Ureter (tissue), 1 donor: ENCODE data around the gene ABLIM2. TPM values are rescaled to one million over a fixed set of nuclear protein-coding genes. Genes with fewer than 3 reads are reported as not detected.
"Not testable (repeated sequence)": the region's sequence is repeated elsewhere in the genome, so short reads cannot be mapped to it uniquely, and the experiment has no call there.

ENCODE experiments used
- DNase-seq: peaks from one replicate; pipeline ENCODE4 v3.0.0-alpha.2; 2020; ENCODE audit warnings: low spot score
- total RNA-seq: library from RNA; stranded (reverse); gene quantifications from one replicate; pipeline ENCODE4 v1.2.4, GENCODE V29; 2023
- donor health status: DM: yes; HTN: yes; CAD: no.

ABLIM2 gene
- total RNA-seq, 1 donor from 2014 or later, result 8.5 TPM

DNA sequence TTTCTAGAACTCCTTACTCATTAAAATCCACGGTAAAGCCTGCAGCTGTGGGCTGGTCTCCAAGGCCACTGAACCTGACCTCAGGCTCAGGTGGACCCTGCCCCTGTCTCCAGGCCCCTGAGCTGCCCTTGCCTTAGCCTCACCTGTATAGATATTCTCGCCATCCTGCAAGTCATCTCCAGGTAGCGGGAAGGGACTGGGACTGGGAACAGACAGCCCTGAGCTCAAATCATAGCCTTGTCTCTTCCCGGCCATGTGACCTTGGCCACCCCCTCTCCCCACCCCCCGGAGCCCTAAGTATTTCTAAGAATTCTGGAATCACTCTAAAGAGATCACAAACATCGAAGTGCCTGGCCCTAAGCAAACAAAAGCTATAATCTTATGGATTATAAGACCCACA, 17.7 kb downstream of the ABLIM2 start:
- DNase-seq, result no peak

DNA sequence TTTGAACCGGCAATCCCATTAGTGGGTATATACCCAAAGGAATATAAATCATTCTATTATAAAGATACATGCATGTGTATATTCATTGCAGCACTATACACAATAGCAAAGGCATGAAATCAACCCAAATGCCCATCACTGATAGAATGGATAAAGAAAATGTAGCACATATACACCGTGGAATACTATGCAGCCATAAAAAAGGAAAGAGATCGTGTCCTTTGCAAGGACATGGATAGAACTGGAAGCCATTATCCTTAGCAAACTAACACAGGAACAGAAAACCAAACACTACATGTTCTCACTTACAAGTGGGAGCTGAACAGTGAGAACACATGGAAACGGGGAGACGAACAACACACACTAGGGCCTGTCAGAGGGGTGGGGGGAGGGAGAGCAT, 18.9 kb downstream of the ABLIM2 start:
- DNase-seq, result not testable (repeated sequence)

DNA sequence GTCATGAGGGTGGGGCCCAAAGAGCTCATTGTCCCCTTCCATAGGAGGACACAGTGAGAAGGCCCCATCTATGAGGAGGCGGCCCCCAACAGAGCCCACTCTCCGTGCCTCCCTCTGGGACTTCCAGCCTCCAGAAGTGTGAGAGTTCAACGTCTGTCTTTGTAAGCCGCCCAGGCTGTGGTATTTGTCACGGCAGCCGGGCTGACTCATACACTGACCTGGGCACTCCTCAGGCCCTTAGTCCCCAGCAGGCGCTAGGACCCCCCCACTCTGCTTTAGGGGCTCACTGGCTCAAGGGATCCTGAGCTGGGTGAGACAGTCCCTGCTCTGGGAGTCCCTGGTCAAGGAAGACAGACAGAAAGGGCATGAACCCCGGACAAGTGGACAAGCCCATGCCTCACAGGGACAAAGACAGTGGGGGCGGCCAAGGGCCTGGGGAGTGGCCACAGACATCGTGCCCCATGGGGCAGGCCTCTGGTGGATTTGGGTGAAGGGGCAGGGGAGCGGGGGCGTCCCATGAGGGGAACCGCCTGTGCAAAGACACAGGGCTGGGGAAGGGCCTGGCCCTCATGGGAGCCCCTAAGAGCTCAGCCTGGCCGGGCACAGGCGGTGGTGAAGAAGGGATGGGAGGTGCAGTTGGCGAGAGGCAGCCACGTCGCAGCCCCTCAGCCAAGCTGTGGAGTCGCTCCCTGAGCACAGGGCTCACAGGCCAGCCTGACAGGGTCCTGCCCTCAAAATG, 21.5 kb downstream of the ABLIM2 start:
- no peak for DNase-seq

DNA sequence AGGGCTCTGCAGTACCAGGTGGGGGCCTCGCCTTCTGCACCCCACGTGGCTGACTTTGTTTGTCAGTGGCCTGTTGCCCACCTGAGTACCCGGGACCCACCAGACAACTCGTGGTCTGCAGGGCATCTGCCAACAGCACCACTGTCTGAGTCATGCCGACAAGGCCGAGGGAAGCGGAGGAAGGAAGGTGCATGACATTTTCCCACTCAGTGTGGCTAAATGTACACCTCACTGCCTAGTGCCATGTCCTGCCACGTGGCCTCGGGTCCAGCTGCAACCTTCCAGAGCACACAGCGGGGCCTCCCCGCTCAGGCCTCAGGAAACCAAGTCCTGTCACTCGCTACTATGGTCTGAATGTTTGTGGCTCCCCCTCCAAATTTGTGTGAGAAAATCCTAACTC, 22.1 kb downstream of the ABLIM2 start:
- no peak for DNase-seq

DNA sequence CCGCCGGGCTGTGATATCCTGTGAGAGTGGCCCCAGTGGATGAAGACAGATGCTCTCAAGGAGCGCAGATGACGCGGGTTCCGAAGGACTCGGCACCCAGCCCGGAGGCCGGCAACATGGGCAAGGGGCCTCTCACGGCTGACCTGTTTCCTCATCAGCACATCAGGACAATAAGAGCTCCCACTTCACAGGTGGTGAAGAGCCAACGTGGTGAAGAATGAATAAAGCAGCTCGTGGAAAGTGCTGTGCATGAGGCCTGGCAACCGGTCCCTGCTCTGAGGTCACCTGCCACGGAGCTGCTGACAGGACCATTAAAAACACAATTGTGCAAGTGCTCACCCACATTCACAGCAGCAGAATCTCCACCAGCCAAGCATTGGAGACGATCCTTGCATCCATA, 22.9 kb downstream of the ABLIM2 start:
- no peak for DNase-seq

DNA sequence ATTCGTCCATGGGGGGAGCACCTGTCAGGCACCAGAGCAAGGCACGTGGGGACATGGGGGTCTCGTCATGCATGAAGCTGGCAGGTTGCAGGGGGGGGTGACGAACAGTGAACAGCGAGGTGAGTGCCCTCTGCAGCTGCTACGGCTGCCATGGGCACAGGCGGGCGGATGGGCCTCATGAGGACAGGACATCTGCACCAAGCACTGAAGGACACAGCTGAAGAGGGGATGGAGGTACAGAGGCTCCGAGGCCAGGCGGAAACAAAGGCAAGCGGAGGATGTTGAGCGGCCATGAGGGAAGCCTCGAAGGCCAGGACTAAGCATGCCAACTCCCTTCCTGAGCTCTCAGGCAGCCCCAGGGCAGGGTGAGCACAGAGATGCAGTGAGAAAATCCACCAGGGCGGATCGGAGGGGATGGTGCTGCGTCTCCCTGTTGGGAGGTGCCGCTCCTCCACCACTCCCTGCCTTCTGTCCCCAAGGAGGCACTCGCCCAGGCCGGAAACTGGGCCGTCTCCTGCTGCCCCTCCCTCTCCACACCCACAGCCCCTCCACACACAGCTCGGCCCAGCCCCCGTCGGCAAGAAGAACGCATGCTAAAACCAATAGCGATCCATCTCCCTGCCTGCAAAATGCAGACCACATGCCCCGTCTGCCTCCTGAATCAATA, 24.6 kb downstream of the ABLIM2 start:
- DNase-seq, result no peak

DNA sequence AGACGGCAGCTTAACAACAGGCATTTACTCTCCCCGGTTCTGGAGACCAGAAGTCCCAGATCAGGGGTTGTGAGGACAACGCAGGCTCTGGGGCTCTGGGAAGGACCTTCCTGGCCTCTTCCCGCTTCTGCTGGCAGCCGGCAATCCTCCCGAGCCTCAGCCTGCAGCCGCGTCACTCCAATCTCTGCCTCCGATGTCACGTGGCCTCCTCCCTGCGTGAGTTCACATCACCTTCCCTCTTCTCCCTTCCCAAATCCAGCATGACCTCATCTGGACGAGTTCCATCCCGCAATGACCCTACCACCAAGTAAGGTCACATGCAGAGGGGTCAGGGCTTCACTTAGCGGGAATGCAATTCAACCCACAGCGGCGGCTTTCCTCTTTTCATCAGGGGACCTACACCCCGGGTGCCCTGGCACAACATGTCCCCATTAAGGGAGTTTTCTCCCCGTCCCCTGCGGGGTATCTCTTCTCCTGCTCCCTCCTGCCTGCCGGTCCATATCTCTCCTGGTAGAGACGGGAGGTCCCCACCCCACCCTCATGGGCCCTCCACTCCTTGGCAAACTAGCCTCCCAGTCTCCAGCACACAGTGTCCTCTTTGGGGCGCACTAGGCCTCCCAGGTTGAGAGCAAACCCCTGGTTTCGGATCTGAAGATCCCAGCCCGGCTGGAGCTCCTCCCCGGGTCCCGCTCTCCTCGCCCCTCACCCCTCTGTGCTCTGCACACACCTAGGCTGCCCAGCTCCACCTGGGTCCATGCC, 25.5 kb downstream of the ABLIM2 start:
- DNase-seq, result no peak

DNA sequence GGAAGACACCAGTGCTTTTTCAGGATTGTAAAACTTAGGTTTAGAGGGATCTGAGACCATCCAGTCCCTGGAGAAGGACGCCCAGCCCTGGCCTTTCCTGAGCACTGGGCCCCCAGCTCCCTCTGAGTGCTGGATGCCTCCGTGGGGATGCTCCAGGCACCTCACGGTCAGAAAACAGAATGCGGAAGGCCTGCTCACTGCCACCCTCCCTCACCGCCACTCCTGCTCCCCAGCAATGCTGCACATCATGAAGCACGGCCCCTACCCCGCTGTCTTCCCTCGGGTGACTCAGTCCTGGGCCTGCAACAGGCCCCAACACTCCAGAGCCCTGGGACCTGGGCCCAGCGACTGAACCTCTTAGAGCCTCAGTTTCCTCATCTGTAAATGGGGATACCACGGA, 26.2 kb downstream of the ABLIM2 start:
- DNase-seq, result no peak

DNA sequence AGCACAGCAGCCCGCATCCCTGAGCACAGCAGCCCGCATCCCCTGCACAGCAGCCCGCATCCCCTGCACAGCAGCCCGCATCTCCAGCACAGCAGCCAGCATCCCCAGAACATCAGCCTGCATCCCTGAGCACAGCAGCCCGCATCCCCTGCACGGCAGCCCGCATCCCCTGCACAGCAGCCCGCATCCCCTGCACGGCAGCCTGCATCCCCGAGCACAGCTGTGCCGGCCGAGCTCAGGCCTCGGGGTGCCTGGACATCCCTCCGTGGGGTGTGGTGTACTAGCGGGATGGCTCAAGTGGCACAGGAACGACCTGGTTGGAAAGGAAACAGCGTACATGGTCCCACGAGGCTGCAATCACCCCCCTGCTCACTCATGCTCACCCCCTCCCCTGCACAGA, 26.8 kb downstream of the ABLIM2 start:
- no peak for DNase-seq

DNA sequence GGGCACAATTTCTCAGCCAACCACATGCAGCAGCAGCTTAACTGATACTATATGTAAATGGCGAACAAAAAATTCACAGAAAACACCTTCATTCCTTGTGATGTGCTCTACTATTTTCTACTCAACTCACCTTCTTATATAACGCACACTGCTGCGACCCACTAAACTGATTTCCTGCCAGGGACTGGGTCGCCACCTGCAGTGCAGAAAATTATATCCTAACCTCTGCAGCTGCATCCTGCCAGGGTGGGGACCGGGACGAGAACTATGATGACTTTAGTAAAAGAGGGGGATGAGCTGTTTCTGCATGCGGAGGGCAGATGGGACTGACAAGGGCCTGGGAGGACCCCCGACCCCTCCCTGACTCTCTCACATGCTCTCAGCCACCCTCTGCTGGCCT, 27.4 kb downstream of the ABLIM2 start:
- DNase-seq, result no peak

DNA sequence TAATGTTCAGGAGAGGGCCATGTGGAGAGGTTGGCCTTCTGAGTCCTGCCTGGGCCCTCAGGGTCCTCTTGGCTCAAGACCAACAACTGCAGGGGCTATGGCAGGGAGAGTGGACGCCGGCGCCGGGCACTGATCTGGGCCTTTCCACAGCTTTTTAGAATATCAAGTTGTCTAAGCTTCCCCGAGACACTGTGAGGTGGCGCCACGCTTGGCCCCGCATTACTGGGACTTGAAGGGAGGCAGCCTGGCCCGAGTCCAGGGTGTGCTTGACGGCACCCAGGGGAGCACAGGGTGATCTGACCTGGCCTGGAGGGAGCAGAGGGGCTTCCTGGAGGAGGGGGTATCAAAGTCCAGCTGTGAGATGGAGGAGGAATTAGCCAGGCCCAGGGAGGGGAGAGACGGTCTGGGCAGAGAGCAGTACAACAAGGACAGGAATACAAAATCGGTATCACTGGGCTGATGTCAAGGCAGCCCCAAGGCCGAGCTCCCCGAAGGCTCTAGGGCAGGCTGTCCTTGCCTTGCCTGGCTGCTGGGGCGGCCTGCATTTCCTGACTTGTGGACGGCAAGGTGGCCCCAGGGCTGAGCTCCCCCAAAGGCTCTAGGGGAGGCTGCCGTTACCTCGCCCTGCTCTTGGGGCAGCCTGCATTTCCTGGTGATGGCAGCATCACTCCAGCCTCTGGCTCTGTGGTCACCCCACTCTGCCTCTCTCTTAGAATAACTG, 28.1 kb downstream of the ABLIM2 start:
- no peak for DNase-seq

DNA sequence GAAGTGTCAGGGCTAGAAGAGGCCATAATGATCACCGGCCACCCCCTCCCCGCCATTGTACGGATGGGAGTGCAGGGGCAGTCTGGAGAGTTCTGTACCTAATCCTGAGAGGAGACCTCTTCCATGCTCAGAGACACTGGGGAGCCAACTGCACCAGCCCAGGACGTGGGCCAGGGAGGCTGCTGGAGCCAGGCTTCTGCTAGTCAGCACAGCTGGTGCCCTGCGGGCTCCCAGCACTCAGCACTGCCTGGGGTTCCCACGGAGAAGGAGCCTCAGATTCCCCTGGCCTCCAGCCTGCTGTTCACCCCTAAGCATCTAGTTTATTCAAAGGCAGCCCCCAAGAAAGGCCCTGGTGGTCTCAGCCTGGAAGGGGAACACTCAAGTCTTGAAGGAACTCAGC, 28.8 kb downstream of the ABLIM2 start:
- DNase-seq, result no peak

DNA sequence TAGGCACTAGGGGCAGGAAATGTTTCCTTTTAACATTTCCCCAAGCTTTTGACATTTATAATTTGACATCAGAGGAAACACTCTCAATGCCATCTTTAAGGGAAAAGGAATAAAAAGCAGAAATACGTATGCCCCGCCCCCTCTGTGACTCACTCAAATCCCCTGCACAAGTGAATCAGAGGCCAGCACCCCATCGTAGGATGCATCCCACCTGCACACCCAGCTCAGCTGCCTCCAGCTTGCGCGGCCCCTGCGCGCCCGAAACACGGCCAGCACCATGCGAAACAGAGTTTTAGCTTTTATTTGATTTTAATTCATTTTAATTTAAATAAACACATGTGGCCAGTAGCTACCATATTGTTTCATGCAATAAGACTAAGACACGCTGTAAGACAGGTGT, 29.5 kb downstream of the ABLIM2 start:
- DNase-seq, result no peak

DNA sequence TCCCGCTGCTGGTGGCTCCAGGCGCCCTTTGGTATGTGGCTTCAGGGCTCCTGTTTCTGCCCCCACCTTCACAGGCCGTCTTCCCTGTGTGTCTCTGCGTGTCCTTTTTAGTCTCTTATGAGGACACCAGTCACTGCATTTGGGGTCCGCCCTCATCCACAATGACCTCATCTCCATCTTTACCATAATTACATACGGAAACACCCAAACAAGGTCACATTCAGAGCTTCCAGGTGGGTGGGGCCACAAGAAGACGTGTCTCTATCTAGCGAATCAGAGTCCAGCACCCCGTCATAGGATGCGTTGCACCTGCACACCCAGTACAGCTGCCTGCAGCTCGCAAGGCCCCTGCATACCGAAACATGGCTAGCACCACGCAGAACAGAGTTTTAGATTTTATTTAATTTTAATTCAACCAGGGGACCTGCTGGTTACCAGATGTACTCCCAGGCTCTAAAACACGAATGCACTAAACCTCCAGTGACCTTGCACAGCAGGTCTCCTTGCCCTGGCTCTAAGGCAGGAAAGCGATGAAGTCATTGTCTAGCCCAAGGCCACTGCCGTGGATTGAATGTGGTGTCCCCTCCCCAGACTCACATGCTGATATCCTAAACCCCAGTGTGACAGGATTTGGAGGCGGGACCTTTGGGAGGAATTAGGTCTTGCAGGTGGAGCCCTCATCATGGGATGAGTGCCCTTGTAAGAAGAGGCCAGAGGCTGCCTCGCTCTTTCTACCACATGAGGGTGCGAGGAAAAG, 30.3 kb downstream of the ABLIM2 start:
- no peak for DNase-seq

DNA sequence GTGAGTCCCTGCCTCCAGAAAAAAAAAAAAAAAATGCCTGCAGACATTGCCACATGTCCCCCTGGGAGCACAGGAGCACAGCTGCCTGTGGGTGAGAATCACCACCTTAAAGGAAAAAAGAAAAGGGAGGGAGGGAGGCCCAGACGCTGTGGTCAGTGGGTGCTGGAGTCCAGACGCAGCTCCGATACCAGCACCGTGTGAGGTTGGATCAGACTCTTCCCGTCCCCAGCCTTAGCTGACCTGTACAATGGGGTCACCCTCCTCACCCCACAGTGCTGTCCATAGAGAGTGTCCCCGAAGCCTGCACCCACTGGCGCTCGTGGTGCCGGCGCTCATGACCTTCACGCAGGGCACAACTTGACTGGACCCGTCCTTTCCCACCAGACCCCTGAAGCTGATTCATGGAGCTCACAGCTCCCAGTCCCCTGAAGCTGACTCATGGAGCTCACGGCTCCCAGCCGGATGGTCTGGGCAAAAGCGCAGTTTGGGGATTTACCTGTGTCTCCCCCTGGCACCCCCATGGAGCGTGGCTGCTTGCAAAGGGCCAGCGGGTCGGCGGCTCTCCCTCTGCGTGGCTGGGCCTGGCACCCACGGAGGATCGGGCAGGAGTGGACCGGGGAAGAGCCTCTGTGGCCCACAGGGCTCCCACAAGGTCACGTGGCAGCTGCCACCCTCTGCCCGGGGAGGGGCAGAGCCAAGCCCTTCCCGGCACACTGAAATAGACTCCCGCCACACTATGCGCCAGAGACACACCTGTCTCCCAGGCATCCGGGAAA, 31.4 kb downstream of the ABLIM2 start:
- DNase-seq, result no peak

DNA sequence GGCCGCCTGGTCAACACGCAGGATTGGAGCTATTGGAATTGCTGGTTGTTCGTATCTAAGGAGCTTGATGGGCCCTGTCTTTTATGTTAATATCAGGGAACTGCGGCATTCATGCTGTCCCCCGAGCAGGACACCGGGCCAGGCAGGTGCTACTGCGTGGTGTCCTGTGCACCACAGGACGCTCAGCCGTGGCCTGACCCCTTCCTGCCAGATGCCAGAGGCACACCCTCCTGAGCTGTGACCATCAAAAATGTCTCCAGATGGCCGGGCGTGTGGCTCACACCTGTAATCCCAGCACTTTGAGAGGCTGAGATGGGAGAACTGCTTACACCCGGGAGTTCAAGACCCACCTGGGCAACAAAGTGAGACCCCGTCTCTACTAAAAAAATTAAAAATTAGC, 32.1 kb downstream of the ABLIM2 start:
- no peak for DNase-seq

DNA sequence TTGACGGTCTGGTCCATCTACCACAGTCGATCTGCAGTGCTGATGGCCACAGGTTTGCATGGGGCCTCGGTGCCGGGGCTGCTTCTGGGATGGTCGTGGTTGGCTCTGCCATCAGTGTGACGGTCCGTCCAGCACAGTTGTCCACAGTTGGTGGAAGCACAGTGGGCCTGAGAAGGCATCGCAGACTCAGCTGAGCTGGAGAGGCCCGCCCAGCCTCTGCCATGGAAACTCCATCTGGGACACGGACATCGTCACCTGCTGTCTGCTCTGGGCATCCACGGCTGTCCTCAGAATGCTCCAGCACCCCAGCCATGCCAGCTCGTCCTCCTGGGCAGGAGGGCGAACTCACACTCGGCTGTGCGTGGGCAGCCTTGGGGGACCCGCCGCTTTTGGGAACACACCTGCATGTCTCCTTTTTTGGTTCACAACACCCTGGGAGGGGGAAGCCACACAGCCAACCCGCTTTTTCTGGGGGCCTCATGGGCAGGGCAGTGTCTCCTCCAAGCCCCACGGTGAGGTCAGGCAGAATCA, 33.0 kb downstream of the ABLIM2 start:
- DNase-seq, result no peak

DNA sequence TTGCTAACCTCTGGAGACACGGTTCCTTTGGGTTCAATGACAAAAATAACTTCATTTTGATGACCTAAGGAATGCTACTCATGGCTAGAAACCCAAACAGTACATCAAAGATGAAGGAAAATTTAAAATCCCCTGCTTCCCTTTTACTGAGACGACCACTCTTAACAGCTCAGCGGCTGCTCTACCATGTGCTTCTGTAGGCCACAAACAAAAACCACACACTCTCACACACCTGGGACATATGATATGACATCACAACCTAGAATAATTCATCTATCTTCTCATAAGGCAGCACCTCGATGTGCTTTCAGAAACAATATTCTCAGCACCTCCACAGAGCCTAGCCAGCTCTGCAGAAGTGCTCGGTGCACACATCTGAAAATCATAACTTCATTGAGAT, 34.7 kb downstream of the ABLIM2 start:
- no peak for DNase-seq

DNA sequence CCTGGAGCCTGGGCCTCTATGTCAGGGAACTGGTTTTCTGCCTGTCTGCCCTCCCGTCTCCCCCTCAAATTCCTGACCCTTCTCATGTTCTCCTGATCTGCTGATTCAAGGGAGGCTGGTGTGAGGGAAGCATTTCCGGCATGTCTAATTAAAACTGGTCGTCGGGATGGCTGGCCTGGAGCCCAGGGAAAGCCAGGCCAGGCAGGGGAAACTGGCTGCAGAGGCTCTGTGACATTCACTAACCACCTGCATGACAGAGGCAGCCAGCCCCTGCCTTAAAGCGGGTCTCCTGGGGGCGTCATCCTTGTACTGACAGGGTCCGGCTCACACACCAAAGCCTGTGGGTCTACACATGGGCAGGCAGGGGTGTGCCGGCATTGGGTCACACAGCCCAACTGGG, 35.2 kb downstream of the ABLIM2 start:
- no peak for DNase-seq

DNA sequence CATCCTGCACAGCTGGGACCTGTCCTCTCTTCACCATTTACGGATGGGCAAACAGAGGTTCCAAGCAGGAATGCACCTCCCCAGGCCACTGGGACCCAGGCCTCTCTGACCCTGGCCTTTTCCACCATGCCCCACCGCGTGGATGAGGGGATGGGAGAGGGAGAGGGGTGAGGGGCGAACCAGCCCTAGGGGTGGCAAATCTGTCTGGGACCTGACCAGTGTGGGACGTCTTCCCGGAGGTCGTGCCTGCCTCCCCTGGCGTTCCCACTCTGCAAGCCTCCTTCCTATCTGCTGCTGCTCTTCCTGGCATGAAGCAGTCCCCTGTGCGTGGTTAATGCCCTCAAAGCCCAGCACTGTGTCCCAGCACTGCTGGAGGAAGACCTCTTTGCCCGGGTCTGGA, 35.9 kb downstream of the ABLIM2 start:
- DNase-seq, result no peak
